Activated naive CD4-positive, alpha-beta T cell treated with anti-CD3 and anti-CD28 coated beads, Interleukin-2, amount 50 U/mL, for 24 hours (primary cell): ENCODE results near the gene TTC34.

Experiments
- H3K27ac Mint-ChIP-seq: one replicate; pipeline ENCODE4 v1.8.0; 2021; ENCODE audit warnings: mild to moderate bottlenecking, mixed read lengths
- H3K27me3 Mint-ChIP-seq: one replicate; pipeline ENCODE4 v1.8.0; 2021; ENCODE audit warnings: mixed read lengths
- H3K36me3 Mint-ChIP-seq: one replicate; pipeline ENCODE4 v1.8.0; 2021; ENCODE audit warnings: mixed read lengths
- H3K4me1 Mint-ChIP-seq: one replicate; pipeline ENCODE4 v1.8.0; 2021; ENCODE audit warnings: mixed read lengths
- H3K4me3 Mint-ChIP-seq: one replicate; pipeline ENCODE4 v1.8.0; 2021; ENCODE audit warnings: mild to moderate bottlenecking, mixed read lengths
- H3K9me3 Mint-ChIP-seq: one replicate; pipeline ENCODE4 v1.8.0; 2021; ENCODE audit warnings: mixed read lengths

Gene TTC34

DNA sequence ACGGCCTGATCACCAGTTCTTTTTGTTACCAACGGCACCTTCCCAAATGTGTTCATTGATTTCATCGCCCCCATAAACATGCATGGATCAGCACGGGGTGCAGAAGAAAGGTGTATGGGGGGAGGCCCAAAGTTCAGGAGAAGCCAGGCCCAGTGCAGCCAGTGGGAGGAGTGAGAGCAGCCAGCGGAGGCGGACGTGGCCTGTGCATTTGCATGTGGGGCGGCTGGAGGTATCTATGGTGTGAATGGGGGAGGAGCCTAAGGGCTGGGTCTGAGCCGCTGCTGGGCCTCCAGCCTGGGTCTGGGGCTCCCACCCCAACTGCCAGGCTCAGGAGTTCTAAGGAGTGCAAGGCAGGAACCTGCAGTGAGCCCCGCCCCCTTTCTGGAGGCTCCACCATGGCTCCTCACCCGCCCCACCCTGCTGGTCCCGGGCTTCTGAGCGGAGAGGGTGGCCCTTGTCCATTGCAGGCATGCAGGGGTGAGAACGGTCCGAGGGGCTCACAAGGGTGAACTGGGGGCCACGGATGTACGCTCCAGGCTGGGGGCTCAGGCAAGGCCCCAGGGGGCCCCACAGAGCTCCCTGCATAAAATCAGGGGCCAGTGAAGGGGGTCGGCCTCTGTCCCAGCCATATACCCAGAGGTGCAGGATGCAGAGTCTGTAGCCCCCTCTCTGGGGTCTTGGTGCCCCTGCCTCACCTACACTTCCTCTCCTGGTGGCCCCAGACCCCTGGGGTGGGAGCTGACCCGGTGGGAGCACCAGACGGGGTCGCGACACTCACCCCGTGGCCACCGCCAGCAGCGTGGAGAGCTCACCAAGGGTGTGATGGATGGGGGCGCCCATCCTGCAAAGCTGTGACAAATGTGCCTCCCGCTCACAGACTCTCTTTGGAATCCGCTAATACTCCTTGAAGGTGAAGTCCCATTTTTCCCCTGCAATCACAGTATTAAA is 31.3 kb upstream of the TTC34 start:
- H3K36me3 Mint-ChIP-seq, result no peaks in the 10 kb centered on the region
- no peak overlapping the region for H3K4me3 Mint-ChIP-seq
- H3K9me3 Mint-ChIP-seq, result no peaks in the 10 kb centered on the region
- H3K4me1 Mint-ChIP-seq, result peaks cover 3% of the 10 kb centered on the region
- H3K27ac Mint-ChIP-seq, result no peak overlapping the region
- no peaks in the 10 kb centered on the region for H3K27me3 Mint-ChIP-seq

DNA sequence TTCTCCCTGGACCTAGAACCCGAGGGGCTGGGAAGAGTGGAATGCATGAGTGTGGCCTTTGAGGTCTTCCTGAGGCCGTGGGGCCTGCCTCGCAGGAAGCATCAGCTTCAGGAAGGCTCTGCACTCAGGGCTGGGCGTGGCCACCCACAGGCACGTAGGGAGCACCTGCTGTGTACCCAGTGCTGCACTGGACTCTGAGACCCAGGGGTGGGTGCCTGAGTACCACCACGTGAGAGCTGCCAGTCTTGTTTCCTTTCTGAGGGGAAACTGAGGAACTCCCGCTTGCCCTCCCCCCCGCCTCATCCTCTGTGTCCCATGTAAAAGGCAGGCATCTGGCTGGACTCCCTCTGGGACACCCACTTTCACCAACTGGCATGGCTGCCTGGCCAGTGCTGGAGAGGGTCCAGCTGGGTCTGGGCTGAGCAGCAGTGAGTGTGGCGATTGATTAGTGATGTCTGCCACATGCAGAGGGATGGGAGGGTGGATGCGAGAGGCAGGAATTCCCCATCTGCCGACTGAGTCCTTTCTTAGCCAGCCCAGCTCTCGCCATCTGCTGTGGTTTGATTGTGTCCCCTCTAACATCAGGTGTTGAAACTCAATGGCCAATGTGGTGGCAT is 30.2 kb upstream of the TTC34 start:
- H3K9me3 Mint-ChIP-seq, result no peaks in the 10 kb centered on the region
- H3K36me3 Mint-ChIP-seq, result no peaks in the 10 kb centered on the region
- peaks cover 3% of the 10 kb centered on the region for H3K4me1 Mint-ChIP-seq
- H3K27ac Mint-ChIP-seq, result no peak overlapping the region
- H3K4me3 Mint-ChIP-seq, result no peak overlapping the region
- H3K27me3 Mint-ChIP-seq, result no peaks in the 10 kb centered on the region

DNA sequence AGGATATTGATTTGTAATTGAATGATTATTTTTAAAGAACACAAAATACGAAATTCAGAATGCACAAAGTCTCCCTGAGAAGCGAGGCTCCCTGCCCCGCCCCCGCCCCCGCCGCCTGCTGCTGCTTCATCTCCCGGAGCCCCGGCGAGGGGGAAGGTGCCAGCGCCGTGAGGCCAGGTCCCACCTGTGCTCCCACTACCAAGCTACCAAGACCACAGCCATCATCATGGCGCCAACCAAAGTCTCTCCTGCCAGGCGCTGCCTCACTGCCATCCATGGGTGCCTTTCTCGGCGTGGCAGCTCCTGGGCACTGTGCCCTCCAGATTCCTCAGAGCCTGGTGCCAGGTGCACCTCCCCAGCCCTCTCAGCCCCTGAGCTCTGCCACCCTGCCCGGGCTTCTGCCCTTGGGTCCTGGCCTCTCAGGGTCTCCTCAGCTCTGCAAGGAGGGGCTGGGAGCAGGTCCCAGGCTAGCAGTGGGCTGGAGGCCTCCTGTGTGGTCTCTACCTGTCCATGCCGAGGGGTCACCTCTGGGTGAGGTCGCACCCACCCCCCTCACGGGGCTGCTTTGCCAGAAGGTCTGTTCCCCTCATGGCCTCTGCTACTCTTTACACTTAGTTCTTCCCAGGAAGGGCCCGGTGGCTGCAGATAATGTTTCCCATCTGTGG is 29.4 kb upstream of the TTC34 start:
- Mint-ChIP-seq H3K27ac (no peak overlapping the region), H3K4me3 (no peak overlapping the region), H3K36me3 (no peaks in the 10 kb centered on the region), H3K9me3 (no peaks in the 10 kb centered on the region), H3K4me1 (peaks cover 3% of the 10 kb centered on the region), H3K27me3 (no peaks in the 10 kb centered on the region)

DNA sequence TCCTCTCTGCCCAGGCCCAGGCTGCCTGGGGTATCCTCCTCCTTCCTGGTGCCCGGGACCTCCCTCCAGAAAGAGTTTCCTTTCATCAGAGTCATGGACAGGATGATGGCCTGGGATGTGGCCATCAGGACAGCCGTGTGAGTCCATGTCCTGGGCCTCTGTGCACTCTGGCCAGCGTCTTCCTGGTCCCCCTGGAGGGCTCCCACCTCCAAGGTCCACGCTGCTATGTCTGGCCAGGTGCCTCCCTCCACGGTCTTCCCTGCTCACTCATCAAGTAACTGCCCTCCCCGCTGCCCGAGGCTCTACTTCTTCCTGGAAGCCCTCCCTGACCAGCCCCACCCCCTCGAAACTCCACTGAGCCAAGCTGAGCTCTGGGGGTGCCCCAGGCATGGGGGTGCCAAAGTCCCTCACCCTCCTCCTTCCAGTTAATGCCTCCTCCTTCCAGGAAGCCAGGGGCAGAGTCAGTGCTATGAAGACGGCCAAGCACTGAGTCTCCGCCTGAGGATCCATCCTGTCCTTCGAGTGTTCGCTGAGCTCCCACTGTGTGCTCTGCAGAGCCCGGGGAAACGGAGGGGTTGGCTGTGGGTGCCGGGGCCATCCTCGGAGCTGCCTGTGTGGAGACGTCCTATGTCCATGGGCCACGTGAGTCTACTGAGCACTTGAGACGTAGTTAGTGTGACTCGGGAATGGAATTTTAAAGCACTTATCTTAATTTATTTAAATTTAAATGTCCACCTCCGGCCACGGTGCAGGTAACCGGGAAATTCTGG is 28.5 kb upstream of the TTC34 start:
- H3K4me1 Mint-ChIP-seq, result peaks cover 3% of the 10 kb centered on the region
- H3K27me3 Mint-ChIP-seq, result no peaks in the 10 kb centered on the region
- H3K36me3 Mint-ChIP-seq, result no peaks in the 10 kb centered on the region
- no peak overlapping the region for H3K27ac Mint-ChIP-seq
- no peak overlapping the region for H3K4me3 Mint-ChIP-seq
- no peaks in the 10 kb centered on the region for H3K9me3 Mint-ChIP-seq

DNA sequence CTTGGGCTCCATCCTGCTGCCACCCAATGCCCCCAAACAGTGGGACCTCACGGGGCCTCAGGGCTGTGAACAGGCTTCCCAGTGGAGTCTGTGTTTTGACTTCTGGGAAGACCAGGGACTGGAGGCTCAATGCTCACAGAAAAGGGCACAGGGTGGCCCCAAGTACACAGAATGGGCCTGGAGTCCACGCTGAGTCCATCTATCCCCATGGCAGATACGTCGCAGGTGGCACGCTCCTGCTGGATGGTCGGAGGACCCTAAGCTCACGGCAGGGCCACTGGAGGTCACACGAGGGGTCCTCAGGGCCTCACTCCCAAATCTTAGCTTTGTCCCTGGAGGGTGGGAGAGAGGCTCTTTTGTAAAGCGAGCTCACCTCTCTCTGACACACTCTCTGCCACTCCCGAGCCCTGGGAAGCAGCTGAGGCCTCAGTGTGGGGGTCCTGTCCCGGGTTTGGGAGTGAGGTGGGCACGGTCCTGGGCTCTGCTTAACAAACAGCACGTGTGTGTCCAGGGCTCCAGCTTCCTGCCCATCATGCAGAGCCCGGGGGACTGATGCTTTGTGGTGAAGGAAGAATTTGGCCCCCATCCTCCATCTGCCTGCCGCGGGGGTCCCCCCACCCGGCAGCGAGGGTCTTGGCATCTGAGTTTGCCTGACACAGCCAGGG is 27.2 kb upstream of the TTC34 start:
- Mint-ChIP-seq H3K4me3 (no peak overlapping the region), H3K4me1 (peaks cover 3% of the 10 kb centered on the region), H3K9me3 (no peaks in the 10 kb centered on the region), H3K27ac (no peak overlapping the region), H3K36me3 (no peaks in the 10 kb centered on the region), H3K27me3 (peaks cover 3% of the 10 kb centered on the region)

DNA sequence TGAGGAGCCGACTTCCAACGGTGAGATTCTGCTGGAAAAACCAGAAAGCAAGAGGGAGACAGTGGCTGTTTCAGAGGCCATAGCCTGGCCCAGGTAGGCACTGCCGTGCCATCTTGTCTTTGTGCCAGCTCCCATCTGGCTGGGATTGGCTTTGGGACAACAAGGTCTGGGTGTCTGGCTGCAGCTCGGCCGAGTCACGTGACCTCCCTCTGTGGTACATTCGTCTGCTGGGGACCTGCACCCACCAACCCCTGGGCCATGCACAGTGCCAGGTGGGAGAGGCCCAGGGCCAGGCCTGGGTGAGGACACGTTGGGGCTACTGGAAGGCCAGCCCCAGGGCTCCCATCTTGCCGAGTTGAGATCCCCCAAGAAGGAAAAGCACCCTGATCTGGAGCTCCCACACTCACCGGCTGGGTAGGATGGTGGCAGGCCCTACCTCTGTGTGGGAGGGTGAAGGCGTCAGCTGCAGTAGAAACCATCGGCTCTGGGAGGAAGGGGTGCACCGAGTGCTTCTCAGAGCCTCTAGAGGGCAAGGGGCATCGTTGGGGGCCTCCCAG is 25.3 kb upstream of the TTC34 start:
- Mint-ChIP-seq H3K4me3 (no peak overlapping the region), H3K4me1 (peaks cover 3% of the 10 kb centered on the region), H3K27ac (peak overlapping the region; percentile 30), H3K27me3 (peaks cover 3% of the 10 kb centered on the region), H3K36me3 (no peaks in the 10 kb centered on the region), H3K9me3 (no peaks in the 10 kb centered on the region)

DNA sequence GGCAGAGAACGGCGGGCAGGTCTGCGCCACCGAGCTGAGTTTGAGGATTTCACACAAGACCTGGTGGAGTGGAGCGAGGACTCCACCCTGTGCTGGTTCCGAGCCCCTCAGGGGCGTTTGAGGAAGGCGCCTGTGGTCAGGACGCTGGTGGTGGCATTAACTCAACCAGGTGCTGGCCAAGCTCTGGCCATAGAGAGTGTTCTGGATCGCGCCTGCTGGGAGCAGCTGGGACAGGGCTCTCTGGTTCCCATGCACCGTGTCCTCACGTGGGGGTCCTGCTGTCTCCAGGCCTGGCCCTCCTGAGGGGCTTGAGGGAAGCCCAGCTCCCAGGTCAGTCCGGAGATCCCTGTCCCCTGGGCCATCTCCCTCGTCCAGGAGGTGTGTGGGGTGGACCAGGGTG is 24.8 kb upstream of the TTC34 start:
- Mint-ChIP-seq H3K27ac (no peak overlapping the region), H3K27me3 (peaks cover 3% of the 10 kb centered on the region), H3K4me3 (no peak overlapping the region), H3K4me1 (peaks cover 3% of the 10 kb centered on the region), H3K9me3 (no peaks in the 10 kb centered on the region), H3K36me3 (no peaks in the 10 kb centered on the region)

DNA sequence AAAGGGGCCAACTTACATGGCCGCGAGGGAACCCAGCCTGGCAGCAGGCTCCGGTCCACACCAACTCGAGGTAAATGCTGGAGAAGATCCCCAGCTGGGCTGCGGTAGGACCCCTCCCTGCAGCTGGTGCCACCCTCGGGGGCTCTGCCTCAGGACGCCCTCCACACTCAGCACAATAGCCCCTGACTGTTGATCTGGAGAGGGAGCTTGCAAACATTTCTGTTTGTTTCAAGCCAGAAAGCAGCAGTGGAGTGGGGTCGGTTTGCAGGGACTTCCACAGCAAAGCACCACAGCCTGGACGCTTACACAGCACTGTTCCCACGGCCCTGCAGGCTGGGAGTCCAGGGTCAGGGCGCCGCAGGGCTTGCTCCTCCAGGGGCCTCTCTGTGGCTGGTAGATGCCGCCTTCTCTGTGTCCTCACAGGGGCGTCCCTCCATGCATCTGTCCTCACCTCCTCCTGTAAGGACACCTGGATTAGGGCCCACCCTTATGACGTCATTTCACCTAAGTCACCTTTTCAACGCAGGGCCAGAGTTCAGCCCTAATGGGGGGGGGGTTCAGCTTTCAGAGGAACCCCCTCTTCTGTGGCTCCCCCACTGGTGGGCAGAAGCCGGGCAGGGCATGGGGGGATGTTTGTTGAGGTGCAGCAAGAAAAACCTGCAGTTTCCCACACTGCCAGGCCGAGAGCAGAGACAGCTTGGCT is 24.1 kb upstream of the TTC34 start:
- Mint-ChIP-seq H3K36me3 (no peaks in the 10 kb centered on the region), H3K4me3 (no peak overlapping the region), H3K27ac (no peak overlapping the region), H3K9me3 (no peaks in the 10 kb centered on the region), H3K27me3 (peaks cover 3% of the 10 kb centered on the region), H3K4me1 (peaks cover 3% of the 10 kb centered on the region)

DNA sequence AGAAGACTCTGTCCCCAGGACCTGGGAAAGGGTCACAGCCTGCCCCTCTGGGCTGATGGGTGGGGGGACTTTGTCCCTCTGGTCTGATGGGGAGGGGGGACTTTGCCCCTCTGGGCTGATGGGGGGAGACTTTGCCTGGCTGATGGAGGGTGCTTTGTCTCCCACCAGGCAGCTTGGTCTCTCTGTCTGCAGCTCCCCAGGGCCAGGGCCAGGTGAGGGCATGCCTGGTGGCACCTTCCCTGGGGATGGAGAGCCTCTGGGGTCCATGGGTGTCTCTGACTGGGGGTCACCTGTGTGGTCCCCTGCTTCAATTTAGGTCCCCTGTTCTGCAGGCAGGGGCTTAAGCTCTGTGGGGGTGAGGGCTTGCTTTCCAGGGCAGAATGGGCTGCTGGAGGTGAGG is 23.5 kb upstream of the TTC34 start:
- Mint-ChIP-seq H3K4me3 (no peak overlapping the region), H3K27ac (no peak overlapping the region), H3K9me3 (no peaks in the 10 kb centered on the region), H3K36me3 (no peaks in the 10 kb centered on the region), H3K27me3 (peaks cover 3% of the 10 kb centered on the region), H3K4me1 (peaks cover 3% of the 10 kb centered on the region)

DNA sequence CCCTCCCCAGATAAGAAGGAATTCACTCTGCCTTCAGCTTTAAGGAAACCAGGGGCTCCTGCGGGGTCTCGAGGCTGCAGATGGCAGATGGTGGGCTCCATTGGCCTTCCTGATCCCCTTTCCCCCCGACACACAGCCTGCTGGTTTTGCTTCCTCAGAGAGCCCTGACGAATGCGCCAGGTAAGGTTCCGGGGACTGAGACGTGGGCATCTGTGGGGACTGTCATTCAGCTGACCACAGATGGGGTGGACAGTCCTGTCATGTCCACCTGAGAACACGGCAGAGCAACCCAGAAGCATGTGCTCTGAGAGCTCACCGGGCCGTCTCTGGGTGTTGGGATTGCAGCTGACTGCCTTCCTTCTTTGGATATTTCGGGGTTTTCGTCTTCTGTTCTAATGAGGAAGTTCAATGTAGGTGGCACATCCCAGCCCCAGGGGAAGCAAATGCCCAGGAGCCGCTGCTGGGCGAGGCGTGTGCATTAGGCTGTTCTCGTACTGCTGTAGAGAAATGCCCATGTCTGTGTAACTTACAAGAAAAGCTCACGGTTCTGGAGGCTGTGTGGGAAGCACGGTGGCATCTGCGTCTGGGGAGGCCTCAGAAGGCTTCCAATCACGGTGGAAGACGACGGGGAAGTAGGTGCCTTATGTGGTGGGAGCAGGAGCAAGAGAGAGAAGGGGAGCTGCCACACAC is 22.6 kb upstream of the TTC34 start:
- H3K27me3 Mint-ChIP-seq, result peaks cover 3% of the 10 kb centered on the region
- no peaks in the 10 kb centered on the region for H3K36me3 Mint-ChIP-seq
- no peaks in the 10 kb centered on the region for H3K9me3 Mint-ChIP-seq
- H3K4me3 Mint-ChIP-seq, result no peak overlapping the region
- no peak overlapping the region for H3K27ac Mint-ChIP-seq
- H3K4me1 Mint-ChIP-seq, result peaks cover 3% of the 10 kb centered on the region

DNA sequence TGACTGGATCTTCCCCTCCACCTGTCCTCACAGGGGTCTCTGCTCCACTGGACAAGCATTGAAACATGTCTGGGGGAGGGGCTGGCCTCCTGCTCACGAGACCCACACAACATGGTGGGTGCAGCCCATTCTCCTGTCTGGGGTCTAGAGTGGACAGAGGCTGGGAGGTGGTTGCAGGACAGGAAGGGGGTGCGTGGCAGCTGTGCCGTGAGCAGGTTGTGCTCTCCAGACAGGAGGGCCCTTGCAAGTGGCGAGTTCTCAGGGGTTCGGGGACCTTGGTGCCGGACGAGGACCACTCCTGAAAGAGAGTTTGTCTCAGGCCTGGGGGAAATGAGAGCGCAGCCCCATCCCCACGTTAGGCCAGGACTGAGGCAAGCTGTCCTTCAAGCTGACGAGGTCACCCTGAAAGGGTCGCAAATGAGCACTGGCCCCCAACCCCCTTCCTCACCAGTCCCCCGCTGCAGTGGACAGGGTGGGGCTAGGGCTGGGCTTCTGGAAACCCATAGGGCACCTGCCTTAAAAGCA is 21.2 kb upstream of the TTC34 start:
- H3K4me1 Mint-ChIP-seq, result peaks cover 3% of the 10 kb centered on the region
- H3K27me3 Mint-ChIP-seq, result peaks cover 3% of the 10 kb centered on the region
- H3K36me3 Mint-ChIP-seq, result no peaks in the 10 kb centered on the region
- H3K27ac Mint-ChIP-seq, result no peak overlapping the region
- H3K4me3 Mint-ChIP-seq, result no peak overlapping the region
- no peaks in the 10 kb centered on the region for H3K9me3 Mint-ChIP-seq

DNA sequence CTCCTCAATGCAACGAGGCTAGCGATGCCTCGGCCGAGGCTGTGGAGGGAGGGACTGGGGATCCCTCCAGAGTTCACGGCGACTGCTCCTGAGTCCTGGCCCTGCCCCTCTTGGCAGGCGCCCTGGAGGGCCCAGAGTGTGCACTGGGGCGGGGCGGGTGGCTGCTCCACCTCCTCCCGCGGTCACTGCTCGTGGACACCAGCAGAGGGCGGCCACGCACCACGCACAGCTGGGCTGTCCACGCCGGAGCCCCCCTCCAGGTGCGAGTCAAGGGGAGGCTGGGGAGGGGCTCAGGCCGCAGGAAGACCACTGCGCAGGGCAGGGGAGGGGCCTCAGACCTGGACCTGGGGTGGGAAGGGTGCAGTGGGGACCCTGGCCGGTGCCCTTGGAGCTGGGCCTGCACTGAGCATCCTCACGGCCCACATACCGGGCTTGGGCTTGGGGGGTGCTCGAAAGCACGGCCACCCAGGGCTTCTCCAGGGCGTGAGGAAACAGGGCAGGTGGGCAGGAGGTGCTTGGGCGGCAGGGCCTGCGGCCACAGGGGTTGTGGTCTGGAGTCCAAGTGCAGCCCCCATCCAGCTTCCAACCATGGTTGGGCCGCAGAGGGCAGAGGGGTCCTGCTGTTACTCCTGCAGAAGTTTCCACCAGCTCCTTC is 20.6 kb upstream of the TTC34 start:
- H3K9me3 Mint-ChIP-seq, result no peaks in the 10 kb centered on the region
- no peaks in the 10 kb centered on the region for H3K36me3 Mint-ChIP-seq
- peaks cover 3% of the 10 kb centered on the region for H3K4me1 Mint-ChIP-seq
- peaks cover 3% of the 10 kb centered on the region for H3K27me3 Mint-ChIP-seq
- no peak overlapping the region for H3K4me3 Mint-ChIP-seq
- no peak overlapping the region for H3K27ac Mint-ChIP-seq

DNA sequence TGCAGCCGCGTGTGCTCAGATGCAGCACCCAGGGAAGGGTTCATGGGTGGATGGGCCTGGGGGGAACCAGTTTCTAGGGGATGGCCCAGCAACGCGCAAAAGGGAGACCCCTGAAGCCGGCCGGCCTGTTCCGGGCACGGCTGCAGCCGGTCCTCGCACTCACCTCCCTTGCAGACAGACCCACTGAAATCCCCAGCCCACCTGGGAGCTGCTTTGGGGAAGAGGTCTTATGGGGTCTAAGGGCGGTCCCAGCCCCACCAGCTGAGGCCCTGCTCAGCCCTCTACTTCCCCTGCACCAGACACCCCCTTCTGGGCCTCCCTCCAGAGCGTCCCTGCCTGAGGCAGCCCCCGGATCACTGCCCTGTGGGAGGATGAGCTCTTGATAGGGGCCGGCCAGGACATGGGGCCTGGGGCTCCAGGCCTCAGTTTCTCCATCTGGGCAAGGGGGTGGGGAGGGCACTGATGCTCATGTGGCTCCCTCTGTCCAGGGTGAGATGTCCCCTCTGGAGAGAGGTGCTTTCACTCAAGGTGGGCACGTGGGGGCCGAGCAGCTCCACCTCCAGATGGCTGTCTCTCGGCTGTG is 20.0 kb upstream of the TTC34 start:
- Mint-ChIP-seq H3K4me3 (no peak overlapping the region), H3K4me1 (peaks cover 3% of the 10 kb centered on the region), H3K36me3 (no peaks in the 10 kb centered on the region), H3K27me3 (peaks cover 3% of the 10 kb centered on the region), H3K27ac (no peak overlapping the region), H3K9me3 (no peaks in the 10 kb centered on the region)
